ENCODE results near the gene COL9A3. TPM values are rescaled to one million over a fixed set of nuclear protein-coding genes. Genes with fewer than 3 reads are reported as not detected.
A peak's percentile ranks its signal among the peaks of the same experiment; 100 is the strongest.
"Not testable (repeated sequence)": the region's sequence is repeated elsewhere in the genome, so short reads cannot be mapped to it uniquely, and the experiment has no call there.

COL9A3 gene
- total RNA-seq, 4 donors from 2014 or later: 6.0 to 223 (median 8.0) TPM

DNA sequence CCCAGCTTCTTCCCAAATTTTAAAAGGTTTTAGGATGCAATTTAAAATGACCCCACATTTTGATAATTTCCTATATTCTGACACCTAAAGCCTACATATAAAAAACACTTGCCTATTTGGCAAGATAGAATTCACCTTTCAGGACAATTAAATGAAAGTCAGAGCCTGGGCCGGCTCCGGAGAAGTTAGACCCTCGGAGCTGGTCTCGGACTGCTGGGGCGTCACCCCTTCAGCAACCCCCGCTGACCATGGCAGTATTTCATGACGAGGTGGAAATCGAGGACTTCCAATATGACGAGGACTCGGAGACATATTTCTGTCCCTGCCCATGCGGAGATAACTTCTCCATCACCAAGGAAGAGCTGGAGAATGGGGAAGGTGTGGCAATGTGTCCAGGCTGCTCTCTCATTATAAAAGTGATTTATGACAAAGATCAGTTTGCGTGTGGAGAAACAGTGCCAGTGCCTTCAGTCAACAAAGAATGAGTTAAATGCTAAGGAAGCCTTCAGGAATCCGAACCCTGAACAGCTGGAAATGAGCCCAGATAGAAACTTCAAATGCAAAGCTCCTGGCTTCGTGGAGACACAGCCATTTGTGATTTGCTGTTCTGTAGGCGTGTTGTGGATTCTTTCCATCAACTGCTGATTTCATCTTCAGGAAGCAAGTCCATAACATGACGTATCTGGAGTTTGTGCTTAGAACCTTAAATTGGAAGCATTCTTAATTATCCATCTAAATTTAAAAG, 28.7 kb downstream of the COL9A3 start:
- H3K4me3 ChIP-seq: no peak overlapping the region
- intact Hi-C loops (cut with DNase I; ENCODE audit: low total_unique reads): no loop called here
- DNase-seq: no peak
- in situ Hi-C loops (cut with MboI; ENCODE audit: low pct_ligation_motif_present in 1 of 4, low pct_unique_long_range_greater_than_20kb in 1 of 4, low sequenced_read_pairs in 3 of 4): no loop called here
- no peaks in the 10 kb centered on the region for H3K4me1 ChIP-seq
- WGBS, 2 donors (ENCODE audit: low coverage in 1 of 2): 60 to 84% methylated on average over 5 to 16 of the region's 16 CpGs
- TF ChIP-seq POLR2A (IDR thresholded peaks at IDR 0.05): no peak
- TF ChIP-seq, protein P1, sequence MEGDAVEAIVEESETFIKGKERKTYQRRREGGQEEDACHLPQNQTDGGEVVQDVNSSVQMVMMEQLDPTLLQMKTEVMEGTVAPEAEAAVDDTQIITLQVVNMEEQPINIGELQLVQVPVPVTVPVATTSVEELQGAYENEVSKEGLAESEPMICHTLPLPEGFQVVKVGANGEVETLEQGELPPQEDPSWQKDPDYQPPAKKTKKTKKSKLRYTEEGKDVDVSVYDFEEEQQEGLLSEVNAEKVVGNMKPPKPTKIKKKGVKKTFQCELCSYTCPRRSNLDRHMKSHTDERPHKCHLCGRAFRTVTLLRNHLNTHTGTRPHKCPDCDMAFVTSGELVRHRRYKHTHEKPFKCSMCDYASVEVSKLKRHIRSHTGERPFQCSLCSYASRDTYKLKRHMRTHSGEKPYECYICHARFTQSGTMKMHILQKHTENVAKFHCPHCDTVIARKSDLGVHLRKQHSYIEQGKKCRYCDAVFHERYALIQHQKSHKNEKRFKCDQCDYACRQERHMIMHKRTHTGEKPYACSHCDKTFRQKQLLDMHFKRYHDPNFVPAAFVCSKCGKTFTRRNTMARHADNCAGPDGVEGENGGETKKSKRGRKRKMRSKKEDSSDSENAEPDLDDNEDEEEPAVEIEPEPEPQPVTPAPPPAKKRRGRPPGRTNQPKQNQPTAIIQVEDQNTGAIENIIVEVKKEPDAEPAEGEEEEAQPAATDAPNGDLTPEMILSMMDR (IDR thresholded peaks at IDR 0.05): peak in 1 of 5 experiments; percentile 10
- TF ChIP-seq EP300 (IDR thresholded peaks at IDR 0.05; ENCODE audit: low read depth): no peak
- no peak overlapping the region for H3K27ac ChIP-seq
- no peaks in the 10 kb centered on the region for H3K27me3 ChIP-seq
- H3K36me3 ChIP-seq: no peaks in the 10 kb centered on the region
- H3K9me3 ChIP-seq: no peaks in the 10 kb centered on the region

- Histone ChIP-seq H3K9me3 (no peaks in the 10 kb centered on the region), H3K36me3 (no peaks in the 10 kb centered on the region), H3K27ac (no peak overlapping the region), H3K27me3 (no peaks in the 10 kb centered on the region), H3K4me3 (no peak overlapping the region), H3K4me1 (no peaks in the 10 kb centered on the region)
- in situ Hi-C loops (cut with MboI; ENCODE audit: low pct_ligation_motif_present in 1 of 4, low pct_unique_long_range_greater_than_20kb in 1 of 4, low sequenced_read_pairs in 3 of 4) (no loop called here), intact Hi-C loops (cut with DNase I; ENCODE audit: low total_unique reads) (no loop called here)
- no peak for DNase-seq
- TF ChIP-seq POLR2AphosphoS5 (IDR thresholded peaks at IDR 0.05) (no peak), EP300 (IDR thresholded peaks at IDR 0.05; ENCODE audit: low read depth) (no peak), POLR2A (IDR thresholded peaks at IDR 0.05) (no peak)
- TF ChIP-seq, protein P1 (IDR thresholded peaks at IDR 0.05): no peak
- 84 to 94% methylated on average over 14 to 19 of the region's 19 CpGs for WGBS, 2 donors (ENCODE audit: low coverage in 1 of 2)
Measured at GRCh38 chr20:62846166-62846890, 29.5 kb downstream of the COL9A3 start.

GRCh38 chr20:62848917-62849316, 32.1 kb downstream of the COL9A3 start:
- H3K9me3 ChIP-seq; in situ Hi-C loops (cut with MboI; ENCODE audit: low pct_ligation_motif_present in 1 of 4, low pct_unique_long_range_greater_than_20kb in 1 of 4, low sequenced_read_pairs in 3 of 4); intact Hi-C loops (cut with DNase I; ENCODE audit: low total_unique reads); H3K4me3 ChIP-seq; DNase-seq; H3K27ac ChIP-seq; H3K4me1 ChIP-seq; H3K27me3 ChIP-seq; H3K36me3 ChIP-seq: not testable (repeated sequence)
- 94% methylated on average over 6 to 7 of the region's 7 CpGs for WGBS, 2 donors (ENCODE audit: low coverage in 1 of 2)

DNA sequence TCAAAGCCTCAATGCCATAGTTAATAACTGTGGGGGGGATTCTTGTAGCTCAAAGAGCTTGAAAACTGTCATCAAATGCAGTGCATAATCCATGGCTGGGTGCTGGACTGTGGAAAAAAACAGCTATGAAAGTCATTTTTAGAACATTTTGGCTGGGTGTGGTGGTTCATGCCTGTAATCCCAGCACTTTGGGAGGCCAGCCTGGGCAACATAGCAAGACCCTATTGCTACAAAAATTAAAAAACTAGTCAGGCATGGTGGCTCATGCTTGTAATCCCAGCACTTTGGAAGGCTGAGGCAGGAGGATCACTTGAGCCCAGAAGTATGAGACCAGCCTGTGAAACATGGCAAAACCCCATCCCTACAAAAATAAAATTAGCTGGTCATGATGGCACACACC, 32.6 kb downstream of the COL9A3 start:
- in situ Hi-C loops (cut with MboI; ENCODE audit: low pct_ligation_motif_present in 1 of 4, low pct_unique_long_range_greater_than_20kb in 1 of 4, low sequenced_read_pairs in 3 of 4): no loop called here

More for the DNA sequence above, 32.6 kb downstream of the COL9A3 start:
- Histone ChIP-seq H3K27me3 (no peaks in the 10 kb centered on the region), H3K9me3 (no peaks in the 10 kb centered on the region), H3K4me3 (no peak overlapping the region), H3K36me3 (no peaks in the 10 kb centered on the region), H3K4me1 (no peaks in the 10 kb centered on the region), H3K27ac (no peak overlapping the region)
- DNase-seq: no peak
- intact Hi-C loops (cut with DNase I; ENCODE audit: low total_unique reads): no loop called here
- no peak for TF ChIP-seq POLR2AphosphoS5 (IDR thresholded peaks at IDR 0.05)
- TF ChIP-seq EP300 (IDR thresholded peaks at IDR 0.05; ENCODE audit: low read depth): no peak
- TF ChIP-seq POLR2A (IDR thresholded peaks at IDR 0.05): no peak
- TF ChIP-seq, protein P1 (IDR thresholded peaks at IDR 0.05): no peak

Measured in transverse colon (tissue), 4 donors.